GM12891 (cell line): ENCODE data around the gene SLC22A23.

Source experiments
- DNase-seq: peaks from one replicate; pipeline ENCODE4 v3.0.0; 2011; ENCODE audit warnings: low spot score; ENCODE audit not compliant: insufficient read length
- FAIRE-seq: peaks from 2 replicates; lab custom pipeline; 2011; peaks lifted over from hg19 to GRCh38; lab: Jason Lieb, UNC
- PAX5 ChIP-seq: IDR thresholded peaks from 2 replicates; pipeline ENCODE4 v1.6.1; 2011; ENCODE audit warnings: low read length, moderate library complexity, mild to moderate bottlenecking; ENCODE audit not compliant: insufficient read depth, severe bottlenecking
- POLR2A ChIP-seq: IDR thresholded peaks from 2 replicates; pipeline ENCODE4 v1.6.1; 2011; ENCODE audit warnings: low read depth, low read length, control low read depth
- POLR2AphosphoS5 ChIP-seq: IDR thresholded peaks from 2 replicates; pipeline ENCODE4 v1.6.1; 2011; ENCODE audit warnings: low read depth, low read length, control low read depth
- POU2F2 ChIP-seq: IDR thresholded peaks from 2 replicates; pipeline ENCODE4 v1.6.1; 2011; ENCODE audit warnings: low read depth, mild to moderate bottlenecking, control low read depth, low read length, moderate library complexity
- SPI1 ChIP-seq: IDR thresholded peaks from 2 replicates; pipeline ENCODE4 v1.6.1; 2011; ENCODE audit warnings: low read depth, low read length, control low read depth
- TAF1 ChIP-seq: IDR thresholded peaks from 2 replicates; pipeline ENCODE4 v1.6.1; 2011; ENCODE audit warnings: low read depth, low read length, control low read depth

SLC22A23 gene

GRCh38 chr6:3480009-3480408 lies 23.2 kb upstream of the SLC22A23 start:
- DNase-seq: no peak
- TF ChIP-seq POLR2AphosphoS5 (no peak), POU2F2 (no peak), SPI1 (no peak), PAX5 (no peak), POLR2A (no peak)
- no peak for FAIRE-seq

- FAIRE-seq (no peak), DNase-seq (no peak)
- TF ChIP-seq POU2F2 (no peak), PAX5 (no peak), SPI1 (no peak), POLR2A (no peak), TAF1 (no peak), POLR2AphosphoS5 (no peak)
These were observed 16.9 kb upstream of the SLC22A23 start for GRCh38 chr6:3473773-3474172.

GRCh38 chr6:3471711-3472110 lies 14.9 kb upstream of the SLC22A23 start:
- FAIRE-seq (no peak), DNase-seq (no peak)
- TF ChIP-seq PAX5 (no peak), TAF1 (no peak), POLR2AphosphoS5 (no peak), SPI1 (no peak), POU2F2 (no peak), POLR2A (no peak)

- FAIRE-seq (no peak), DNase-seq (no peak)
- TF ChIP-seq POLR2AphosphoS5 (no peak), POLR2A (no peak), PAX5 (no peak), TAF1 (no peak), SPI1 (no peak), POU2F2 (no peak)
These were observed 14.4 kb upstream of the SLC22A23 start for GRCh38 chr6:3471286-3471685.

- TF ChIP-seq POLR2A (no peak), PAX5 (no peak), TAF1 (no peak), POLR2AphosphoS5 (no peak), SPI1 (no peak)
- DNase-seq: no peak
- FAIRE-seq: no peak
These were observed 11.7 kb upstream of the SLC22A23 start for GRCh38 chr6:3468585-3468984.

GRCh38 chr6:3467996-3468395 lies 11.1 kb upstream of the SLC22A23 start:
- TF ChIP-seq TAF1: no peak
- TF ChIP-seq POLR2A: no peak
- TF ChIP-seq PAX5: no peak
- TF ChIP-seq SPI1: no peak
- TF ChIP-seq POLR2AphosphoS5: no peak
- TF ChIP-seq POU2F2: no peak
- no peak for DNase-seq
- FAIRE-seq: no peak

- DNase-seq: no peak
- TF ChIP-seq SPI1 (no peak), POU2F2 (no peak), PAX5 (no peak), POLR2AphosphoS5 (no peak), POLR2A (no peak), TAF1 (no peak)
- FAIRE-seq: no peak
These were observed 9.8 kb upstream of the SLC22A23 start for GRCh38 chr6:3466488-3467219.

GRCh38 chr6:3460253-3460652 lies 3.4 kb upstream of the SLC22A23 start:
- DNase-seq (no peak), FAIRE-seq (no peak)
- TF ChIP-seq POLR2A: no peak
- no peak for TF ChIP-seq POLR2AphosphoS5
- no peak for TF ChIP-seq TAF1
- no peak for TF ChIP-seq POU2F2
- no peak for TF ChIP-seq SPI1
- no peak for TF ChIP-seq PAX5

GRCh38 chr6:3458706-3459421 lies 2.0 kb upstream of the SLC22A23 start:
- FAIRE-seq: no peak
- TF ChIP-seq POU2F2 (no peak), TAF1 (no peak), POLR2A (no peak), POLR2AphosphoS5 (no peak), SPI1 (no peak), PAX5 (no peak)

More at GRCh38 chr6:3458706-3459421, 2.0 kb upstream of the SLC22A23 start:
- no peak for DNase-seq
